22Rv1 (cell line): Measurements from ENCODE around the gene COX6B1.

Source experiments
- H3K27ac ChIP-seq: fragments of 450-650 bp; 2 replicates; pipeline ENCODE4 v1.5.1; 2017
- CTCF ChIP-seq: fragments of 450-650 bp; IDR thresholded peaks from 2 replicates; pipeline ENCODE4 v1.5.1; 2017; ENCODE audit warnings: mild to moderate bottlenecking
- ZFX ChIP-seq: fragments of 450-650 bp; IDR thresholded peaks from 2 replicates; pipeline ENCODE4 v1.6.1; 2017; ENCODE audit warnings: antibody characterized with exemption, borderline replicate concordance

Gene COX6B1

GRCh38 chr19:35669974-35670373 lies 21.9 kb downstream of the COX6B1 start:
- H3K27ac ChIP-seq, result no peak overlapping the region
- TF ChIP-seq ZFX (no peak), CTCF (no peak)

GRCh38 chr19:35670686-35671085 lies 22.6 kb downstream of the COX6B1 start:
- TF ChIP-seq CTCF (no peak), ZFX (no peak)
- H3K27ac ChIP-seq, result no peak overlapping the region

DNA sequence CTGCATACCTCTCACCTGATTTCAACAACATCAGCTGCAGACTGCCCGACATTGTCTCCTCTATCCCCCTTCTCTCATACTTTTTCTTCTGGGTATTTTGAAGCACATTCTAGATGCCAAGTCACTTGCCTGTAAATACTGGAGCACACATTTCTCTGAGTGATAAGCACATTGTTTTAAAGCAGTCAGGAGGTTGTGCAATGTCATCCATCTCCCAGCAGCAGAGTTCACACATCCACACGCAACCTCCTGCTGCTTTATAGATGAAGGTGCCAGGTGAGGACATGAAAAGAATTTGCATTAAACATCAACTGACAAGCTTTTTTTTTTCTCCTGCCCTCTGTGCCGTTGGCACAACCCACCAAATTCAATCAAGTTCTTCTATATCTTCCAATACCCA lies 23.7 kb downstream of the COX6B1 start:
- TF ChIP-seq CTCF, result no peak
- no peak for TF ChIP-seq ZFX
- H3K27ac ChIP-seq, result no peak overlapping the region

DNA sequence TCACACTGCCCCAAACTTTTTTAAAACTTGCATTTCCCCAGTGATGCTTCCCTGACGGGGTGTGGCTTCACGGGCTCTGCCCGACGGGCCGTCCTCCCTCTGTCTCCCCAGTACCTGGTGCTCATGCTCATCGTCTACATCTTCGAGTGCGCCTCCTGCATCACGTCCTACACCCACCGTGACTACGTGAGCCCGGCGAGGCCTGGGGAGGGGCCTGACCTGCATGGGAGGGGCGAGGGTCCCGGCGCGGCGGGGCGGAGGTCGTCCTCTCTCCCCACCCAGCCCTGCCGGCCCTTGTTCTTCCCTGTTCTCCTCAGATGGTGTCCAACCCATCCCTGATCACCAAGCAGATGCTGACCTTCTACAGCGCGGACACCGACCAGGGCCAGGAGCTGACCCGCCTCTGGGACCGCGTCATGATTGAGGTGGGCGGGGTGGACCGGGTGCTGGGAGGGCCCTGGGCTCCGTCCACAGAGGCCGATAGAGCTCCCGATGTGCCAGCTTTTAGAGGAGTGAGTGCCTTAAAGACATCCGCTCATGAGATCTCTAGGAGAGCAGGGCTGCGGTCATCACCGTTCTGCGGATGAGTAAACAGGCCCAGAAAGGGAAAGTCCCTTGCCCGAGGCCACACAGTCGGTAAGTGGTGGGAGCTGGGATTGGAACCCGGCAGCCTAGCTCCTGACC lies 25.1 kb downstream of the COX6B1 start:
- no peak overlapping the region for H3K27ac ChIP-seq
- TF ChIP-seq ZFX, result no peak
- no peak for TF ChIP-seq CTCF

DNA sequence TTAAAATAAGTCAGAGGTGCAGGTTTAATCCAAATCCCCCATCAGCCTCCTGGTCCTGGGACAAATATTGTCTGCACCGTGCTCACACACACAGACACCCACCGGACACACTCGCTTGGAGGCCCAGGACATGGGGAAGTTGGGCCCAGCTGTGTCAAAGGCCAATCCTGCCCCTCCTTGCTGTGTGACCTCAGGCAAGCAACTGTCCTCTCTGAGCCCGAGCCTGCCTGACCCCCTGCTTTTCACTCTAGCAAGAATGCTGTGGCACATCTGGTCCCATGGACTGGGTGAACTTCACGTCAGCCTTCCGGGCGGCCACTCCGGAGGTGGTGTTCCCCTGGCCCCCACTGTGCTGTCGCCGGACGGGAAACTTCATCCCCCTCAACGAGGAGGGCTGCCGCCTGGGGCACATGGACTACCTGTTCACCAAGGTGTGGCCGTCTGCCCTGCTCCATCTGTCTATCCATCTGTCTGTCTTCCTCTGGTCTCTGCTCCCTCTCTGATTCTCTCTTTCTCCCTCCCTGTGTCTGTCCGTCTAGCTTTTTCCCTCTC lies 27.5 kb downstream of the COX6B1 start:
- H3K27ac ChIP-seq, result no peak overlapping the region
- TF ChIP-seq CTCF (no peak), ZFX (no peak)

- TF ChIP-seq CTCF (no peak), ZFX (no peak)
- H3K27ac ChIP-seq, result peak overlapping the region; percentile 49; the same call in 1 of the 2 replicates
Measured at GRCh38 chr19:35689836-35690235, 41.7 kb downstream of the COX6B1 start.

- peak overlapping the region; percentile 49; the same call in 1 of the 2 replicates for H3K27ac ChIP-seq
Measured at GRCh38 chr19:35691106-35691505, 43.0 kb downstream of the COX6B1 start.

DNA sequence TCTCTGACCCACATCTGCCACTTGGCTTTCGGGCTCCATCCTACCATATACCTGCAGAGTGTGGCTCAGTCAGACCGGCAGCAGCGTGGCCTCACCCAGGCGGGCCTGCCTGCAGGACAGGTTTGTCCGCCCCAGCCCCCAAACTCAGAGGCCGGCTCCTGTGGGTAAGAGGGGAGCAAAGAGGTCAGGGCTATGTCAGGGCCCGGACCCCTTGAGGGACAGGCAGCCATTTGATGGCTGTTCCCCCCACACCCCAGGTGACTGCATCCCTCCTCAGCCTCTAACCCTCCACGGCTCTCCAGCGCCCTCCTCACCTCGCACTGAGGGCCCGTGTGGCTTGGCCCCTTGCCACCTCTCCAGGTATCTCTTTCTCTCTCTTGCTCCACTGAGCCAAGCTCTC lies 43.9 kb downstream of the COX6B1 start:
- H3K27ac ChIP-seq, result no peak overlapping the region
- no peak for TF ChIP-seq CTCF
- TF ChIP-seq ZFX, result no peak
